Cardiac atrium fibroblast (primary cell): ENCODE data around the gene ZNF212. TPM values are rescaled to one million over a fixed set of nuclear protein-coding genes. Genes with fewer than 3 reads are reported as not detected.

Source experiments
- total RNA-seq: library from RNA; depleted of rRNA; stranded (reverse); fragments of >200 nt; gene quantifications from 2 replicates; pipeline ENCODE4 v1.2.3, GENCODE V29; 2015

The ZNF212 gene
- total RNA-seq: 3.1 and 3.8 TPM in 2 replicates

GRCh38 chr7:149239345-149240143 is at the start of gene ZNF212:
Gene ZNF212 (plus strand): TSS chr7:149239651. CDS start chr7:149239779, 128 bp downstream.

GRCh38 chr7:149195180-149196150 is 44.0 kb upstream of the ZNF212 start, which contains the start of gene ZNF282:
Gene ZNF282 (plus strand): TSS chr7:149195546. CDS start chr7:149195590, 44 bp downstream.

DNA sequence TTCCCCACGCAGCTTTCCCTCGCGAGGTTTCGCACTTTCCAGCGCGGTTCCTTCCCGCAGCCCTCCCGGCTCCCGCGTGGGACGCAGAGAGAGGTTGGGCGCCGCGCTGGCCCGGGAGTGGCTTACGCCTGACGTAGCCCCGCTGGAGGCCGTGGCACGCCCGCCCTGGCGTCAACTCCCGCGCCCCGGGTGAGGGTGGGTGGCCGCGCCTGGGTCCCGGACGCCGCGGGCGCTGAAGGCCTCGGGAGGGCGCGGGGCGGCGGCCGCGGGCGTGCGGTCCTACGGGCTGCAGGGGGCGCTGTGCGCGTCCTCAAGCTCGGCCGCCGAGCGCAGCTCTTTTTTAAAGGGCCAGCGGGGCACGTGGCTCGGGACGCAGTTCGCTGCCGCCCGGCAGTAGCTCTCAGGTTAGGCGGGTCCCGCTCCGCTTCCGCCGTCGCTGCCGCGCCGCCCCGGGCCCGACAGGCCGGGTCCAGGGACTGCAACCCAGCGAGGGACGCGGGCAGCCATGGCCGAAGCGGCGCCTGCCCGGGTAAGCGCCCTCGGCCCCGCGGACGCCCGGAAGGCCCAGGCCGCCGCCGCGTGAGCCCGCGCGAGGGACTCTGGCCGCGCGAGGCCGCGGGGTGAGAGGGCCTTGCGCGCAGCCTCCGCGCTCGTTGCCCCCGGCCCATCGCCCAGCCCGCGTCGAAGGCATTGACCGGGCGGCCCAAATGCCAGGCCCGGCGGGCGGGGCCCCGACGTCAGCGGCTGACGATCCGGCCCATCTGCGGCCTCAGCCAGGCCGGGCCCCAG is 22.6 kb downstream of the ZNF212 start, which contains the start of gene ZNF783:
Gene ZNF783 (plus strand): TSS at position 368 of the 789 bp plus-strand sequence. CDS start 138 bp downstream, at position 506.

Other genes starting within 250 kb of the ZNF212 start
- gene PDIA4, start 211.1 kb upstream of the ZNF212 start, total RNA-seq: 289 and 307 TPM in 2 replicates
- gene ZNF786, start 148.9 kb upstream of the ZNF212 start, total RNA-seq: 2.9 and 3.6 TPM in 2 replicates
- gene ZNF425, start 113.3 kb upstream of the ZNF212 start, total RNA-seq: 2.7 and 4.1 TPM in 2 replicates
- 6.3 and 16.5 TPM in 2 replicates for gene ZNF398, start 92.2 kb upstream of the ZNF212 start, total RNA-seq
- 18.2 and 20.1 TPM in 2 replicates for gene ZNF282, start 44.1 kb upstream of the ZNF212 start, total RNA-seq
- gene ZNF783, start 22.5 kb downstream of the ZNF212 start, total RNA-seq: 4.9 and 10.8 TPM in 2 replicates
- gene ZNF777, start 221.4 kb downstream of the ZNF212 start, total RNA-seq: 11.7 and 12.6 TPM in 2 replicates